Amygdala (tissue), 56 donors: Measurements from ENCODE around the gene NIP7.
A peak's percentile ranks its signal among the peaks of the same experiment; 100 is the strongest.
"Not testable (repeated sequence)": the region's sequence is repeated elsewhere in the genome, so short reads cannot be mapped to it uniquely, and the experiment has no call there.

Source experiments
- DNase-seq, 56 donors: peaks; one replicate each; lab custom pipeline; 2025; lab: John Stamatoyannopoulos, UW

Gene NIP7

DNA sequence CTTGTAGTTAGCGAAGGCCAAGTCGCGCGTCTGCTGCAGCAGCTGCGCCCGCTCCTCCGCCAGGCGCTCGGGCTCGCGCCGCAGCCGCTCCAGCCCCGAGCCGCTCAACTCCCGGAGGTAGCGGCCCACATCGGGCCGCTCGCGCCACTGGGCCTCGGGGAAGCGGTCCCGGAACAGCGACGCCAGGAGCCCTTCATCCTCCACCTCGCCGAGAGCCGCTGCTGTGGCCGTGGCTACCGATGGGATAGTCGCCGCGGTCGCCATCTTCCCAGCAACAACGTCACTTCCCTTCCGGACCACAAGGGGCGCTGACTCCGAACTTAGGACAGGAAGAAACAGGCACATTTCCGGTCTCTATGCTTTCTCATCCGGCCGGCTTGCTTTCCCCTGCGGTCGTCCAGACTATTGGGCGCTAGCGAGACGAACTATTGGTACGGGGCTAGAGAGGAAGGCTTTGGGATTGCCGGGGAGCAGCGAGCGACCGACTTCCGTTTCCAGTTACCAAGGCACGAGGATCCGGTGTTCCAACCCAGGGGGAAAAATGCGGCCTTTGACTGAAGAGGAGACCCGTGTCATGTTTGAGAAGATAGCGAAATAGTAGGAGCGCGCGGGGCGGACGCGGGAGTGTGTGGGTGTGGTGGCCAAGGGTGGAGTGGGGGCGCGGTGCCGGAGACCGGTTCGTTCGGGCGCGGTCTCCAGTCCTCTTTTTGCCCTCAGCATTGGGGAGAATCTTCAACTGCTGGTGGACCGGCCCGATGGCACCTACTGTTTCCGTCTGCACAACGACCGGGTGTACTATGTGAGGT is at the start of gene NIP7, which contains the start of gene COG8:
Gene NIP7 (plus strand): TSS at position 484 of the 806 bp plus-strand sequence. CDS start 58 bp downstream, at position 542.
Gene COG8 (minus strand): TSS at position 276 of the 806 bp plus-strand sequence. CDS start 12 bp downstream, at position 264.
- DNase-seq: peak; percentile 72 to 98 (median 93)

DNA sequence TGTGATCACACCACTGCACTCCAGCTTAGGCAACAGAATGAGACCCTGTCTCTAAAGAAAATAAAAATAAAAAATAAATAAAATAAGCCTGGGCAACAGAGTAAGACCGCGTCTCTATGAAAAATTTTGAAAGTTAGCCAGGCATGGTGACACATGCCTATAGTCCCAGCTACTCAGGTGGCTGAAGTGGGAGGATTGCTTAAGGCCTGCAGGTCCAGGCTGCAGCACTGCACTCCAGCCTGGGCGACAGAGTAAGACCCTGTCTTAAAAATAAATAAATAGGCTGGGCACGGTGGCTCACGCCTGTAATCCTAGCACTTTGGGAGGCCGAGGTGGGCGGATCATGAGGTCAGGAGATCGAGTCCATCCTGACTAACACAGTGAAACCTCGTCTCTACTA is 47.9 kb upstream of the NIP7 start:
- not testable (repeated sequence) for DNase-seq

DNA sequence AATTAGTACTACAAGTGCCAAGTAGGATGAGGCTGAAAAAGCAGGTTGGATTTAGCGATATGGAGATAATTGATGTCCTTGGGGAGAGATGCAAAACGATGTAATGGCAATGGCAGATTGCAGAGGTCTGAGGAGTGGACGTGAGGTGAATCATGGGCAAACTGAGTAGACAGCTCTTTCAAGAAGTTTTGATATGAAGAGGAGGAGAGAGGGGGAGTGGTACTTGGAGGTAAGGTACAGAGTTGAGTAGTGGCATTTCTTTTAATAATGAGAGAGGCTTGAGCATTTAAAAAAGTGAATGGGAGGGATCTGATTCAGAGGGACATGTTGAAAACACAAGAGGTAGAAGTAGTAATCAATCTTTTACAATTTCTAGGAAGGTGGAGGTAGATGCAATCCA is 46.2 kb upstream of the NIP7 start:
- DNase-seq: no peak

DNA sequence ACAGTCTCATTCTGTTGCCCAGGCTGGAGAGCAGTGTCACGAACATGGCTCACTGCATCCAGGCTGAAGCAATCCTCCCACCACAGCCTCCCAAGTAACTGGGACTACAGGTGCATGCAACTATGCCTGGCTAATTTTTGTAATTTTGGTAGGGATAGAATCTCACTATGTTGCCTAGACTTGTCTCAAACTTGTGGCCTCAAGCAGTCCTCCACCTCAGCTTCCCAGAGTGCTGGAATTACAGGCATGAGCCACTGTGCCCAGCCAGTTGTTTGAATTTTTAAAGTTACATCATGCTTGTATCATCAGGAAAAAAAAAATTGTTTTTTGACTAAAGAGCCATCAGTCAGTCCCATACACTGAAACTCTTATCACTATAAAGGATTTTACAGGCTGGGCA is 45.5 kb upstream of the NIP7 start:
- DNase-seq: no peak

DNA sequence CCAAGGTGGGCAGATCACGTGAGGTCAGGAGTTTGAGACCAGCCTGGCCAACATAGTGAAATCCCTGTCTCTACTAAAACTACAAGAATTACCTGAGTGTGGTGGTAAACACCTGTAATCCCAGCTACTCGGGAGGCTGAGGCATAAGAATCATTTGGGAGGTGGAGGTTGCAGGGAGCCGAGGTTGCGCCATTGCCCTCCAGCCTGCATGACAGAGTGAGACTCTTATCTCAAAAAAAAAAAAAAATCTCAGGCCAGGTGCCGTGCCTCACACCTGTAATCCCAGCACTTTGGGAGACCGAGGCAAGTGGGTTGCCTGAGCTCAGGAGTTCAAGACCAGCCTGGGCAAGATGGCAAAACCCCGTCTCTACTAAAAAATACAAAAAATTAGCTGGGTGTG is 42.8 kb upstream of the NIP7 start:
- DNase-seq: not testable (repeated sequence)

DNA sequence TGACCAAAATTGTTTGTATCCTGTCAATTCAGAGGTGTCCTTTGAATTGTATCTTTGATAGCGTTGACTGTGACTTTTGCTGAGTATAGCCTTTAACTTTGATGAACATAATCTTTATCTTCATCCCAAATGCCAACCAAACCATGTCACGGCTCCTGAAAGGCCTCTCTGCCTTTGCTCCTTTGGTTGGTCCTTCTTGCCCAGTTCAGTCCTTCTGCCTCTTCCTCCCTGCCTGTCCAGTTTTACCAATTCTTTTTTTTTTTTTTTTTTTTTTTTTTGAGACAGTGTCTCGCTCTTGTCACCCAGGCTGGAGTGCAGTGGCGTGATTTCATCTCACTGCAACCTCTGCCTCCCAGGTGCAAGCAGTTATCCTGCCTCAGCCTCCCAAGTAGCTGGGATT is 41.3 kb upstream of the NIP7 start:
- DNase-seq: no peak

DNA sequence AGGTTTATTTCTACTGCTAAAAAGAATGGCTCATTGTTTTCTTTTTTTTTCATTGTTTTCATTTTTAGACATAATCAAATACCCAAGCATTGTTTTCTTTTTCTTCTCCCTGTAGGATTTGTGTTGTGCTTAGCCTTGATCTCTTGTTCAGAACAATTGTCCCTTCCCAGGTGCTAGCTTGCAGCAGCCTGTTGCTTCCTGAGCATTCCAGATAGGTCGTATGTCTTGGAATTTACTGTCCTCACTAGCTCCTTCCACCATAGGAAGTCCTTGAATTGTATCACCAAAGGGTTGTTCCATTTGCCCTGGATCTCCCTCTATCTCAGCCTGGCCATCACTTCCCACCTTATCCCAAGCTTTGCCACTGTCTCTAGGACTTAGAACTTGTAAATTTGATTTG is 38.4 kb upstream of the NIP7 start:
- no peak for DNase-seq

DNA sequence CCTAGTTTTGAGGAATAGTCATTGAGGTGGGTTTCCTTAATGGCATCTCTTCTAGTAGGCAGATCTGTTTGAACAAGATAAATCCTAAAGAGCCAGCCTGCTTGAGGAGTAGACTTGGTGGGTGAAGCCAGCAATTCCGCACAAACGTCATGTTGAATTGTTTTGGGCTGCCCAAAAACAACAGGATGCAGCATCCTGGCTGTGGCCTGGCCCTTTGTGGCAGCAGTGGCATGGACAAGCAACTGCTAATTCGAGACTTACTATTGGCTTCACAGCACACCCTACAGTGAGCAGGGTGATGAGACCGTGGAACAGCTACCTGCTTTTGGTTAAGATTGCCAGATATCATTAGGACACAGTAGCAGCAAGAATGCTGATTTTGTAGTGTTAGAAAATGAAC is 37.7 kb upstream of the NIP7 start:
- DNase-seq: no peak

DNA sequence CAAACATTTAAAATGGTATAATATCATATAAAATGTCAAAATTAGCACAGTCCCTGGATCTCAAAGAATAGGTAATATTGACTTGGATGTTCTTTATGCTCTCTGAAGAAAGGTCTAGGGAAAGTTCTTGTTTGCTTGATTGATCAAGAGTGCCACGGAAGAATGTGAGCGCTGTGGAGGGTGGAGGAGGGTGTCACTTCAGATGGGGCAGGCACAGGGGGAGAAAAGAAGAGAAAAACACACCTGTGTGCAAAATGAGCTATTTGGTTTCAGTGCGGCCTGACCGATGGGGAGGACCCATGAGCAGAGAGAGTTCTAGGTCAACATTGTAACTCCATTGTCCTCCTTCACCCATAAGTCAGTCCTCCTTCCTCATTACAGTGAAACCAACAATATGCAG is 37.3 kb upstream of the NIP7 start:
- no peak for DNase-seq

DNA sequence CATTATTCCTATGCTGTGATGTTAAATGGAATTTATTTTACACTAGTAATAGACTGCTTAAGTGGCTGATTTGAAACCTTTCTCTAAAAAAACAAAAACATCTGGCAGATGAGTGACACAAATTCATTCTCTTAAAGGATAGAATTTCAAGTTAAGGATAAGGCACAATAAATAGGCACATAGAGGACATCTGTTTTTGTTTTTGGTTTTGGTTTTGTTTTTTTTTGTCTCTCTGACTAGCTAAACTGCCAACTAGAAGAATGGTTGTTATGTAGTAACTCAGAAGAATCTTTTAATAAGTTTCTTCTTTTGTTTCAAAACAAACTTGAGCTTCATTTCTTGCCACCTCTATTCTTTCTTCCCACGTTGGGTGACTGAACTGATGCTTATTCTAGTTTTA is 33.5 kb upstream of the NIP7 start:
- DNase-seq: no peak

DNA sequence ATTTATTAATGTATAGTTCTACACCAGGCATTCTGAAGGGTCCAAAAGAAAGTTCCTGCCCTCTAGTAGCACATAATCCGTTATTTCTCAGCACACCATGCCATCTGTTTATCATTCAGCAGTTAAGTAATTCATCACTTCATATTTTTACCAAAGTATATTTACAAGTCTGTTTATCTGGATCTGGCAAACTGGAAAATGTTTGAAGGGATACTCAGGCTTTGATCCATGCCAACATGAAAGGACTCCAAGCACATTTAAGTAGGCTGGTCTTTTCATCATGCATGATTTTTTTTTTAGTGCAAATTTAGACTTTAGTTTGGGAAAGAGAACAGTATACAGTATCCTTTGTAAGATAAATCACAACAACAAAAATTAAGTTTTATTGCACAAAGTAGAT is 32.5 kb upstream of the NIP7 start:
- no peak for DNase-seq

DNA sequence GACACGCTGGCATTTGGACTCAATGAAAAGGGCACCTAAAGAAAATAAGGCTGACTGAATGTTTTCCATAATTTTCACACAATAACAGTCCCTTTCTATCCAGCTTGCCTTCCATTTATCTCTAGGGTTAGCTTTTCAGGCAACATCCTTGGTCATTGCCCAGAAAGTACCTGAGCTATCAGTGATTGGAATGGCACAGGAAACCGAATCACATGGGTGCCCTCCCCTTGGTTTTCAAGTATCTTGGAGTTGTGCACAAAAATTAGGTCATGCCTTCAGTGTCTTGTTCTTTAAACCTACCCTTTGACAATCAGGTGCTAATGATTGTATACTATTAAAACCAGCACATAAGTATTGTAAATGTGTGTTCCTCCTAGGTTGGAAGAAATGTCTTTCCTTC is 31.7 kb upstream of the NIP7 start:
- DNase-seq: no peak

DNA sequence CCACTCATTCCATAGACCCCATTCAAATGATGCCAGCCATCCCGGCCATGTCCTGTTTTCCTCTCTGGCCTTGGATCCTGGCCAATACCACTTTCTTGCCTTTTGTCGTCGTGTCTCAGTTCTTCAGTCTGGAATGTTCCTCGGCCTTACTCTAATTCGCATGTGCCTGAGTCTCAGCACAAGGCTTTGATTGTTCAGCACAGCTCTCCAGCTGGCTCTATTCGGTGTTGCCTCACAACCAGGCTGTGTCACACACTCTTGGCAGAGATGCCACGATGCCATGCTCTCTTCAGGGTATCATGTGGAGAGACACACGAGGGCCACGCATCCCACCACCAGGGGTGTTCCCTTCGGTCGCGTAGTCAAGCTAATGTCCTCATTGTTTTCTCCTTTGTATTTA is 30.3 kb upstream of the NIP7 start:
- peak in 45 of 56 donors; percentile 7 to 89 (median 50) for DNase-seq

DNA sequence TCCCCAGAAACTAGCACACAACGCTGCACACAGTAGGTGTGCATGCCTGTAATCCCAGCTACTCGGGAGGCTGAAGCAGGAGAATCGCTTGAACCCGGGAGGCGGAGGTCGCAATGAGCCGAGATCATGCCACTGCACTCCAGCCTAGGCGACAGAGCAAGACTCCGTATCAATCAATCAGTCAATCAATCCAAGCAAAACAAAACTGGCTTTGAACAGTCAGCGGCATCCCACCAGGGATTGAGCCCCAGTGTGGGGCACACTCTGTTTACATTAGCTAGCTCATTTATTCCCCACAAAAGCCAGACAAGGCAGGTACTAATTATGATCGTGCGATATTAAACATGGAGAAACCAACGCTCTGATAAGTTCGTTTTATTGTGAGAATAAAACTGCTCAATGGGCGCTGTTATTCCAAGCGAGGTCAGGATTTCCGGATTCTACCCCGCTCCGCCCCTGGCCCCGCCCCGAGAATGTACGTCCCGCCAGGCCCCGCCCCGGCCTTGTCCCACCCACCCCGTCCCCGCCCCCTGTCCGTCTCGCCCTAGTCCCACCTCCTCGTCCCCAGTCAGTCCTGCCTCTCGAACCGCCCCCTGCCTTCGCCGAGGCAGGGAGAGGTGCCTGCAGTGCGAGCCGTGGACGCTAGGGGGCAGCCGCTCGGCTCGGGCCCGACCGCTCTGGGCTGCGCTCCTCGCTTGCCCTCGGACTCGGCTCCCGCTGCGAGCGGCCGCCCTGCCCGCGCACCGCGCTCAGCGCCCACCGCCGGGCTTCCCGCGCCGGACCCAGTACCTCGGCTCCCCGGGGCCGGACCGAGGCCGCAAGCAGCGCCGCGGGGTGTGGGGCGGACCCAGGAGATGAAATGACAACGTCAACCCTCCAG is 28.7 kb upstream of the NIP7 start, which contains the start of gene VPS4A:
Gene VPS4A (plus strand): TSS at position 698 of the 880 bp plus-strand sequence. CDS start 162 bp downstream, at position 860.
- DNase-seq: peak; percentile 40 to 98 (median 94)

DNA sequence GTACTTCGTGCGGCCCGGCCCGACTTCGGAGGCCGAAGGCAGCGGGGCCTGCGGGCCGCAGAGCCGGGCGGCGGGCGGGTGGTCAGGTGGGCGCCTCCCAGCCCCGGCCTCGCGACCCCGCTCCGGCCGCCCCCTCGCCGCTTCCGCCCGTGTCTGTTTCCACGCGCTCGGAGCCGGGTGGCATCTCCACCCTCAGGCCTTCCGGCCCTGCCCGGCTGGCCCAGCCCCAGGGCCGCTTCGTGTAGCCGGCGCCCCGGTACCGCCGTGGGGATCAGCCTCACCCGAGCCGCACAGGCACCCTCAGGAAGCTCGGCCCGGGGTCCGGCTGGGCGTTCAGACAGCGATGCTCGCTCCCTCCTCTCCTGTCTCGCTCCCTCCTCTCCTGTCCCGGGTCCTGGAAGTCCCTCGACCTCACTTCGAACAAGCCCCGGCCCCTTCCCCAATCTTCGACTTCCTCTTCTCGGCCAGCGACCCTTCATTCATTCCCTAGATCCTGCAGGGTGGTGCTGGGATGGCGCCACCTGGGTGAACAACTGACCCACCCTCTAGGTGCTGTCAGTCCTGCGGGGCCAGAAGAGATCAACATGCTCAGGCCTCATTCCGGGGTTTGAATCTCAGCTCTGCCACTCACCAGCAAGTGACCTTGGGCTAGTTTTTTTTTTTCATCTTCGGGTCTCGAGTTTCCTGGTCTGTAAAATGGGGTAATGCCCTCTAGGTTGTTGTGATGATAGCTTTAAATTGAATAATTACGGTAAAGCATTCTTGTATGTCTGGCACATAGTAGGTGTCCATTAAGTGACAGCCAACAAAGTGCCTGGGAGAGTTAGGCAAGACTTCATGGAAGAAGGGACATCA is 27.8 kb upstream of the NIP7 start:
- peak in 3 of 56 donors; percentile 34 to 43 (median 36) for DNase-seq

DNA sequence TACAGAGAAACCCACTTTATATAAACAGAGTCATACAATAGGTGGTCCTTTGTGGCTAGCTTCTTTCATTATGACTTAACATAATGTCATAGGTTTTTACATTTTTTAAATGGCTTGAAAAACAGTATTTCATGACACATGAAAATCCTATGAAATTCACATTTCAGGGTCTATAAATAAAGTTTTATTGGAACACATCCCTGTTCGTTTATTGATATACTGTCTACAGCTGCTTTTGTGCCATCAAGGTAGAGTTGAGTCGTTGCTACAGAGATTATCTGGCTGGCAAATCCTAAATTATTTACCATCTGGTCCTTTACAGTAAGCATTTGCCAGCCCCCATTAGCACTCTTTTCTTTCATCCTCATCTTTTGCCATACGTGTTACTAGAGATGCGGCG is 26.1 kb upstream of the NIP7 start:
- DNase-seq: no peak

DNA sequence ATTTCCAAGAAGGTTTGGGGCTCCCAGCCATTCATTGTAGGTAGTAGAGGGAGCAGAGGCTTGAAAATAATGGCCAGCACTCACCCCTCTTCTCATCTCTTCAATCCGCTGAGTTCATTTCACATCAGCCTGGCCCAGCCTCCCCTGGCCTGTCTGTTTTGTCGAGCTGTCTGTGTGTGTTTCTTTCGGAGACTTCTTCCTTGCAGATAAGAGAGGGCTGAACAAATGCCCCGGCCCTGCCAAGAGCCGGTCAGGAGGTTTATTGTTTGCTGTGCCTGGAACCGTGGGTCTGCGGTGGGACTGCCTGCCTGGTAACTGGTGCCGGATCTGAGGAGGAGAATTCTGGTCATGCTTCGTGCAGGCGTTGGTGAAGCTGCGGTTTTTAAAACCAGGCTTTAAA is 25.0 kb upstream of the NIP7 start:
- no peak for DNase-seq

DNA sequence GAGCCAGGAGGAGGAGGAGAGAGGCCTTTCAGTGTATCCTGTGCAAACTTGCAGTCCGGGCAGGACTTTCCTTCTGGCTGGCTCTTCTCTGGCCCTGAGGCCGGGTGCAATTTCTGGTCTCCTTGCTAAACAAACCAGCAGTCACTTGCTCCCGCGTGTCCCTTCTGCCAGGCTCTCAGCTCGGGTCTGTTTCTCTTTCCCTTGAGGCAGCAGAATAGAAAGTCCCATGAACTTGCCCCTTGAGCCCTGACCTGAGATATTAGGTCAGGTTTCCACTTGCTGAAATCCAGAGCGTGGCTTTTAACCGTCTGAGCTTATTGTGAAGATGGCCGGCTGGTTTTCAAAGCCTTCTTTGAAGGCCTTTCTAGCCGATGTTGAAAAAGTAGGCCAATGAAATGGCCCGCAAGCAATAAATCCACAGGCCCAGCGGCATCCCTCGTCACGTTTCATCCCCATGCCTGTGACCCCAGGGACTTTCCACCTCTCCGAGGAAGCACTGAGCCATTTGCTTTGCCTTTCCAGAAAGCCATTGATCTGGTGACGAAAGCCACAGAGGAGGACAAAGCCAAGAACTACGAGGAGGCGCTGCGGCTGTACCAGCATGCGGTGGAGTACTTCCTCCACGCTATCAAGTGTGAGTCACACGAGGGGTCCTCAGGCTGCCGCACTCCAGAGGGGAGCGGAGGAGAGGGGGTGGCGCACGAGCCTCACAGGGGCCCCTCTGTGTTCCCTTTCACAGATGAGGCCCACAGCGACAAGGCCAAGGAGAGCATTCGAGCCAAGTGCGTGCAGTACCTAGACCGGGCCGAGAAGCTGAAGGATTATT is 23.9 kb upstream of the NIP7 start:
- peak in 4 of 56 donors; percentile 10 to 38 (median 22) for DNase-seq

DNA sequence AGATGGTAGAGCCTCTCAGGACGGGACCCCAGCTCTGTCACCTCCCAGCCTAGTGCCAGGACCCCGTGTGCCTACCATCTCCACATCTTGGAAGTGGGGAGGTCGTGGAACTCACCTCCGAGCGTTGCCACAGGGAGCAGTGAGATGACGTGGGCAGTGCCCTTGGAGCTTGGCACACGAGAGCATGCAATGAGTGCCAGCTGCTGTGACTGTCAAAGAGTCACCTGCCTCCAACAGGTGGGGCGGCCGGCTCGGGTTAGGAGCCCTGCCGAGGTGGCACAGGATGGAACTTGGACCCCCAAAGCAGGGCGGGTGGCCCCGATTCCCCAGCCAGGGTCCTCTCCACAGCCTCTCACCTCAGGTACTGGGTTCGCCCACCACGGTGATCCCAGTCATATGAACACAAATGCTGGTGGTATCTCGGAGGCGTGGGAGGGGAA is 23.0 kb upstream of the NIP7 start:
- DNase-seq: no peak
